Brain microvascular endothelial cell (primary cell): ENCODE results near the gene TAGLN2.
A peak's percentile ranks its signal among the peaks of the same experiment; 100 is the strongest.
"Not testable (repeated sequence)": the region's sequence is repeated elsewhere in the genome, so short reads cannot be mapped to it uniquely, and the experiment has no call there.

Experiments used
- DNase-seq: peaks from one replicate; pipeline ENCODE4 v3.0.0-alpha.2; 2020
- H3K27ac ChIP-seq: fragments of 250-450 bp; sonication (Bioruptor Pico); 2 replicates; pipeline ENCODE4 v1.5.1; 2020; ENCODE audit warnings: mild to moderate bottlenecking, moderate library complexity
- H3K27me3 ChIP-seq: fragments of 250-450 bp; sonication (Bioruptor Pico); replicated peaks from 2 replicates; pipeline ENCODE4 v1.5.1; 2020; ENCODE audit warnings: mild to moderate bottlenecking
- H3K36me3 ChIP-seq: fragments of 250-450 bp; sonication (Bioruptor Pico); replicated peaks from 2 replicates; pipeline ENCODE4 v1.5.1; 2020; ENCODE audit warnings: mild to moderate bottlenecking
- H3K4me3 ChIP-seq: 2 replicates; pipeline ENCODE4 v1.5.1; 2011; ENCODE audit warnings: low read depth, mild to moderate bottlenecking, control low read depth, low read length, moderate library complexity
- CTCF ChIP-seq: IDR thresholded peaks from 2 replicates; pipeline ENCODE4 v1.5.1; 2011; ENCODE audit warnings: low read depth, mild to moderate bottlenecking, moderate library complexity, low read length, control low read depth, inconsistent platforms; ENCODE audit errors: missing control alignments
- in situ Hi-C: cut with HindIII; loops from 2 replicates; pipeline ENCODE4 v1.10.0; 2017; ENCODE audit warnings: low sequenced_read_pairs, low pct_ligation_motif_present

TAGLN2 gene

GRCh38 chr1:159902541-159902940 is 22.8 kb downstream of the TAGLN2 start:
- H3K27me3 ChIP-seq: no peaks in the 10 kb centered on the region
- H3K27ac ChIP-seq: no peak overlapping the region
- in situ Hi-C loops: no loop called here
- no peak overlapping the region for H3K4me3 ChIP-seq
- no peak for DNase-seq
- H3K36me3 ChIP-seq: no peaks in the 10 kb centered on the region
- no peak for TF ChIP-seq CTCF

GRCh38 chr1:159900755-159901360 is 24.4 kb downstream of the TAGLN2 start:
- no peaks in the 10 kb centered on the region for H3K27me3 ChIP-seq
- DNase-seq: no peak
- H3K4me3 ChIP-seq: no peak overlapping the region
- no peak overlapping the region for H3K27ac ChIP-seq
- H3K36me3 ChIP-seq: no peaks in the 10 kb centered on the region
- in situ Hi-C loops: no loop called here
- no peak for TF ChIP-seq CTCF

- in situ Hi-C loops: no loop called here
- peak within 1 kb of the TSS; percentile 14 for H3K27ac ChIP-seq
- no peaks in the 10 kb centered on the region for H3K36me3 ChIP-seq
- peak within 1 kb of the TSS; percentile 3 for H3K4me3 ChIP-seq
- no peak for TF ChIP-seq CTCF
- peak; percentile 85 for DNase-seq
- no peaks in the 10 kb centered on the region for H3K27me3 ChIP-seq
These were observed 25.1 kb downstream of the TAGLN2 start, which contains the start of gene CFAP45 for GRCh38 chr1:159900086-159900680. Gene CFAP45, minus strand, starts transcription at chr1:159900165. Its CDS starts 67 bp downstream, at chr1:159900098.

GRCh38 chr1:159899634-159900033 is 25.7 kb downstream of the TAGLN2 start:
- H3K27me3 ChIP-seq, DNase-seq, H3K36me3 ChIP-seq, in situ Hi-C loops: not testable (repeated sequence)
- Histone ChIP-seq H3K27ac (peak overlapping the region; percentile 14), H3K4me3 (peak overlapping the region; percentile 3)

- in situ Hi-C loops: no loop called here
- no peak overlapping the region for H3K4me3 ChIP-seq
- no peak overlapping the region for H3K27ac ChIP-seq
- no peak for DNase-seq
- no peaks in the 10 kb centered on the region for H3K27me3 ChIP-seq
- H3K36me3 ChIP-seq: no peaks in the 10 kb centered on the region
- no peak for TF ChIP-seq CTCF
These were observed 26.8 kb downstream of the TAGLN2 start for GRCh38 chr1:159898527-159898926.

GRCh38 chr1:159897962-159898361 is 27.3 kb downstream of the TAGLN2 start:
- H3K27me3 ChIP-seq: no peaks in the 10 kb centered on the region
- no peak for DNase-seq
- H3K4me3 ChIP-seq: no peak overlapping the region
- H3K27ac ChIP-seq: no peak overlapping the region
- no peaks in the 10 kb centered on the region for H3K36me3 ChIP-seq
- no peak for TF ChIP-seq CTCF
- in situ Hi-C loops: no loop called here
